Measurements from ENCODE around the gene ABHD5. TPM values are rescaled to one million over a fixed set of nuclear protein-coding genes. Genes with fewer than 3 reads are reported as not detected.
A peak's percentile ranks its signal among the peaks of the same experiment; 100 is the strongest.

ABHD5 gene
- total RNA-seq, 1 experiment from 2014 or later = 29.5 TPM

GRCh38 chr3:43736558-43737440 lies 46.1 kb downstream of the ABHD5 start:
- Histone ChIP-seq H3K4me1 (ENCODE audit: insufficient read depth, low read length) (peaks cover 14% of the 10 kb centered on the region), H3K36me3 (ENCODE audit: low read depth, low read length) (no peaks in the 10 kb centered on the region), H4K20me1 (ENCODE audit: low read length) (no peaks in the 10 kb centered on the region), H3K27ac (ENCODE audit: low read length) (0 out of 2 replicates have a peak overlapping the region, but pooled peaks have one; percentile 21), H3K4me3 (ENCODE audit: low read length) (no peak overlapping the region), H3K4me2 (ENCODE audit: low read length) (no peak overlapping the region), H3F3A (ENCODE audit: low read length, unreplicated experiment) (no peaks in the 10 kb centered on the region), H3K79me2 (ENCODE audit: low read length) (no peaks in the 10 kb centered on the region), H3K27me3 (ENCODE audit: low read length) (no peaks in the 10 kb centered on the region), H3K9me3 (ENCODE audit: low read length) (no peaks in the 10 kb centered on the region), H2AFZ (ENCODE audit: low read length) (no peak overlapping the region), H3K9ac (ENCODE audit: low read length) (no peak overlapping the region), H3K9me2 (replicated peaks; ENCODE audit: low read length) (no peaks in the 10 kb centered on the region)
- DNase-seq (peak; percentile 60), ATAC-seq (peak; percentile 31)
- no peak for TF ChIP-seq CTCF (conservative IDR thresholded peaks at IDR 0.05; ENCODE audit: low read depth, low read length)
- no peak for TF ChIP-seq EZH2phosphoT487 (IDR thresholded peaks at IDR 0.05; ENCODE audit: borderline replicate concordance, low read length)
- TF ChIP-seq EZH2 (IDR thresholded peaks at IDR 0.05; ENCODE audit: low read length, unreplicated experiment) = no peak
- no TSS peak for BruUV-seq (replicated peaks)
- ChIA-PET POLR2A (ENCODE audit: unreplicated experiment) (no interaction called here), CTCF (no interaction called here)
- intact Hi-C loops (cut with micrococcal nuclease) = no loop called here

GRCh38 chr3:43738305-43738704 lies 47.6 kb downstream of the ABHD5 start:
- no peak overlapping the region for H3K27ac ChIP-seq (ENCODE audit: low read length)

More at GRCh38 chr3:43738305-43738704, 47.6 kb downstream of the ABHD5 start:
- POLR2A ChIA-PET (ENCODE audit: unreplicated experiment) = no interaction called here
- Histone ChIP-seq H4K20me1 (ENCODE audit: low read length) (no peaks in the 10 kb centered on the region), H3K9me2 (replicated peaks; ENCODE audit: low read length) (no peaks in the 10 kb centered on the region), H3F3A (ENCODE audit: low read length, unreplicated experiment) (no peaks in the 10 kb centered on the region), H3K27me3 (ENCODE audit: low read length) (no peaks in the 10 kb centered on the region), H3K36me3 (ENCODE audit: low read depth, low read length) (no peaks in the 10 kb centered on the region), H2AFZ (ENCODE audit: low read length) (no peak overlapping the region), H3K4me2 (ENCODE audit: low read length) (no peak overlapping the region), H3K4me3 (ENCODE audit: low read length) (no peak overlapping the region), H3K9ac (ENCODE audit: low read length) (no peak overlapping the region), H3K9me3 (ENCODE audit: low read length) (no peaks in the 10 kb centered on the region), H3K4me1 (ENCODE audit: insufficient read depth, low read length) (peaks cover 14% of the 10 kb centered on the region), H3K79me2 (ENCODE audit: low read length) (no peaks in the 10 kb centered on the region)
- ATAC-seq (no peak; the same call in 1 of the 2 replicates), DNase-seq (no peak)
- intact Hi-C loops (cut with micrococcal nuclease) = no loop called here
- CTCF ChIA-PET = no interaction called here
- no TSS peak for BruUV-seq (replicated peaks)
- no peak for TF ChIP-seq EZH2phosphoT487 (IDR thresholded peaks at IDR 0.05; ENCODE audit: borderline replicate concordance, low read length)
- TF ChIP-seq CTCF (conservative IDR thresholded peaks at IDR 0.05; ENCODE audit: low read depth, low read length) = no peak
- TF ChIP-seq EZH2 (IDR thresholded peaks at IDR 0.05; ENCODE audit: low read length, unreplicated experiment) = no peak
